Liver (tissue), 9 donors: Measurements from ENCODE around the gene ZNF579. TPM values are rescaled to one million over a fixed set of nuclear protein-coding genes. Genes with fewer than 3 reads are reported as not detected.

ENCODE experiments used
- DNase-seq: peaks from one replicate; pipeline ENCODE4 v3.0.0-alpha.2; 2017; ENCODE audit warnings: low spot score
- H3K27ac ChIP-seq, 2 donors: one replicate each; pipeline ENCODE4 v1.7.0; 2013; ENCODE audit warnings: inconsistent platforms in 2 of 2, low read length in 2 of 2, control low read depth in 1 of 2, low read depth in 1 of 2, mild to moderate bottlenecking in 1 of 2
- H3K27me3 ChIP-seq, 4 donors: one replicate each; pipeline versions ENCODE4 v1.6.1 to v1.7.0; 2013; ENCODE audit warnings: low read length in 3 of 4, inconsistent platforms in 1 of 4, mild to moderate bottlenecking in 1 of 4, moderate library complexity in 1 of 4; ENCODE audit not compliant: control insufficient read depth in 4 of 4, insufficient read depth in 4 of 4
- H3K36me3 ChIP-seq, 4 donors: one replicate each; pipeline versions ENCODE4 v1.6.1 to v1.7.0; 2013; ENCODE audit warnings: low read length in 3 of 4, mild to moderate bottlenecking in 3 of 4, low read depth in 1 of 4, moderate library complexity in 1 of 4; ENCODE audit not compliant: control insufficient read depth in 4 of 4, insufficient read depth in 3 of 4
- H3K4me1 ChIP-seq, 4 donors: one replicate each; pipeline versions ENCODE4 v1.6.1 to v1.7.0; 2013; ENCODE audit warnings: low read length in 3 of 4, mild to moderate bottlenecking in 3 of 4, moderate library complexity in 1 of 4; ENCODE audit not compliant: control insufficient read depth in 4 of 4, insufficient read depth in 4 of 4
- H3K4me3 ChIP-seq, 3 donors: one replicate each; pipeline versions ENCODE4 v1.6.1 to v1.7.0; 2013; ENCODE audit warnings: low read length in 3 of 3, control low read depth in 1 of 3, low read depth in 1 of 3, mild to moderate bottlenecking in 1 of 3
- H3K9ac ChIP-seq, 2 donors: one replicate each; pipeline ENCODE4 v1.7.0; 2013; ENCODE audit warnings: low read length in 2 of 2, mild to moderate bottlenecking in 2 of 2, moderate library complexity in 2 of 2, control low read depth in 1 of 2, low read depth in 1 of 2
- H3K9me3 ChIP-seq, 4 donors: one replicate each; pipeline versions ENCODE4 v1.6.1 to v1.7.0; 2013; ENCODE audit warnings: low read length in 3 of 4; ENCODE audit not compliant: control insufficient read depth in 4 of 4
- ATF3 ChIP-seq: IDR thresholded peaks from 2 replicates; pipeline ENCODE4 v1.6.1; 2016; ENCODE audit warnings: antibody characterized with exemption
- CTCF ChIP-seq: fragments of 150-350 bp; IDR thresholded peaks from 2 replicates; pipeline ENCODE4 v1.5.1; 2017; ENCODE audit warnings: improper control_type of control experiment, low read depth, low read length; ENCODE audit not compliant: missing input control
- EGR1 ChIP-seq, 2 donors: IDR thresholded peaks; 2 replicates each; pipeline ENCODE4 v1.6.1; 2016 to 2018; ENCODE audit warnings: antibody characterized with exemption in 2 of 2, low read depth in 2 of 2
- FOXA1 ChIP-seq: IDR thresholded peaks from 2 replicates; pipeline ENCODE4 v1.6.1; 2016; ENCODE audit warnings: antibody characterized with exemption
- FOXA2 ChIP-seq: IDR thresholded peaks from 2 replicates; pipeline ENCODE4 v1.6.1; 2016; ENCODE audit warnings: antibody characterized with exemption
- GABPA ChIP-seq, 2 donors: IDR thresholded peaks in 1 of 2; conservative IDR thresholded peaks in 1 of 2; 2 replicates each; pipeline ENCODE4 v1.6.1; 2016; ENCODE audit warnings: antibody characterized with exemption in 2 of 2, mild to moderate bottlenecking in 1 of 2, moderate library complexity in 1 of 2
- JUND ChIP-seq, 2 donors: IDR thresholded peaks; 2 replicates each; pipeline ENCODE4 v1.6.1; 2016; ENCODE audit warnings: antibody characterized with exemption in 2 of 2
- MAX ChIP-seq: IDR thresholded peaks from 2 replicates; pipeline ENCODE4 v1.6.1; 2016; ENCODE audit warnings: antibody characterized with exemption
- RAD21 ChIP-seq, 2 donors: IDR thresholded peaks; 2 replicates each; pipeline ENCODE4 v1.6.1; 2016; ENCODE audit warnings: antibody characterized with exemption in 2 of 2, mild to moderate bottlenecking in 2 of 2
- REST ChIP-seq: IDR thresholded peaks from 2 replicates; pipeline ENCODE4 v1.6.1; 2016; ENCODE audit warnings: antibody characterized with exemption, mild to moderate bottlenecking
- RXRA ChIP-seq, 2 donors: IDR thresholded peaks; 2 replicates each; pipeline ENCODE4 v1.6.1; 2017 to 2018; ENCODE audit warnings: antibody characterized with exemption in 2 of 2, mild to moderate bottlenecking in 1 of 2
- SP1 ChIP-seq: IDR thresholded peaks from 2 replicates; pipeline ENCODE4 v1.6.1; 2018; ENCODE audit warnings: antibody characterized with exemption, mild to moderate bottlenecking
- TAF1 ChIP-seq: conservative IDR thresholded peaks from 2 replicates; pipeline ENCODE4 v1.6.1; 2016; ENCODE audit warnings: antibody characterized with exemption, mild to moderate bottlenecking
- YY1 ChIP-seq: IDR thresholded peaks from 2 replicates; pipeline ENCODE4 v1.6.1; 2016; ENCODE audit warnings: antibody characterized with exemption, mild to moderate bottlenecking
- ZBTB33 ChIP-seq: IDR thresholded peaks from 2 replicates; pipeline ENCODE4 v1.6.1; 2016; ENCODE audit warnings: antibody characterized with exemption
- WGBS: extraction: QIAGEN DNeasy Blood & Tissue Kit; methylation state at CpG from one replicate; pipeline ENCODE4 v1.1.7; 2013; 5-methylcytosine and 5-hydroxymethylcytosine counted together
- polyA plus RNA-seq, 2 donors: library from polyadenylated mRNA; stranded (reverse) in 1 of 2; unstranded in 1 of 2; fragments of 200-250 nt in 1 of 2; fragments of >200 nt in 1 of 2; fragmentation: Nextera tagmentation in 1 of 2; extraction: Ambion mirVana in 1 of 2; gene quantifications; one replicate each; pipeline versions ENCODE4 v1.2.1 to v1.2.3, GENCODE V29; 2013 to 2015
- total RNA-seq, 2 donors: library from RNA; depleted of rRNA; stranded (reverse); fragments of >200 nt; gene quantifications; one replicate each; pipeline ENCODE4 v1.2.3, GENCODE V29; 2014
- donor health status: healthy.
- donor health status: healthy.
- donor health status: healthy.
- donor health status: healthy.
- donor health status: healthy.

ZNF579 gene
- total and polyA plus RNA-seq, 4 donors, result 0.92 to 3.3 (median 1.2) TPM

- no peak for TF ChIP-seq SP1
- no peak for TF ChIP-seq ATF3
- TF ChIP-seq EGR1 (IDR thresholded peaks at IDR 0.05; ENCODE audit: low read depth in 2 of 2), result no peak
- H3K9ac ChIP-seq, result no peak overlapping the region
- peaks cover 0 to 6% (median 3%) of the 10 kb centered on the region in 4 donors for H3K27me3 ChIP-seq
- peaks cover 0 to 2% (median 0%) of the 10 kb centered on the region in 4 donors for H3K4me1 ChIP-seq
- no peak overlapping the region for H3K4me3 ChIP-seq
- 62% methylated on average over 11 of the region's 11 CpGs for WGBS
- H3K27ac ChIP-seq, result no peak overlapping the region
- no peak for DNase-seq
- H3K9me3 ChIP-seq, result no peaks in the 10 kb centered on the region
- no peaks in the 10 kb centered on the region for H3K36me3 ChIP-seq
Measured at GRCh38 chr19:55546011-55546410, 34.6 kb downstream of the ZNF579 start.

GRCh38 chr19:55545443-55545842 lies 35.2 kb downstream of the ZNF579 start, which contains the start of gene SBK3:
SBK3 (minus strand) TSS chr19:55545543; CDS start chr19:55545543, 0 bp downstream.
- Histone ChIP-seq H3K4me1 (peaks cover 0 to 2% (median 0%) of the 10 kb centered on the region in 4 donors), H3K9ac (no peak within 1 kb of the TSS), H3K4me3 (no peak within 1 kb of the TSS), H3K36me3 (no peaks in the 10 kb centered on the region), H3K27ac (no peak within 1 kb of the TSS), H3K27me3 (peaks cover 0 to 6% (median 3%) of the 10 kb centered on the region in 4 donors), H3K9me3 (no peaks in the 10 kb centered on the region)
- no peak for DNase-seq
- 80% methylated on average over 10 of the region's 10 CpGs for WGBS
- TF ChIP-seq JUND (IDR thresholded peaks at IDR 0.05), result no peak
- no peak for TF ChIP-seq RXRA (IDR thresholded peaks at IDR 0.05)
- no peak for TF ChIP-seq TAF1
- TF ChIP-seq FOXA1, result no peak
- TF ChIP-seq MAX, result no peak
- no peak for TF ChIP-seq RAD21 (IDR thresholded peaks at IDR 0.05)
- no peak for TF ChIP-seq CTCF
- TF ChIP-seq SP1, result no peak
- no peak for TF ChIP-seq GABPA (IDR thresholded peaks at IDR 0.05 in 1 of 2, conservative IDR thresholded peaks at IDR 0.05 in 1 of 2)
- no peak for TF ChIP-seq ZBTB33
- TF ChIP-seq FOXA2, result no peak
- no peak for TF ChIP-seq YY1
- no peak for TF ChIP-seq ATF3
- TF ChIP-seq EGR1 (IDR thresholded peaks at IDR 0.05; ENCODE audit: low read depth in 2 of 2), result no peak
- TF ChIP-seq REST, result no peak
